Esophagus squamous epithelium (tissue), 4 donors: ENCODE data around the gene TMEM129.

Experiments used
- POLR2A ChIP-seq, 4 donors: fragments of 450-650 bp; IDR thresholded peaks; one replicate each; pipeline ENCODE4 v1.6.1; 2017; ENCODE audit warnings: antibody characterized with exemption in 4 of 4, mild to moderate bottlenecking in 4 of 4, moderate library complexity in 3 of 4
- TF ChIP-seq, protein P1 (sequence below), 6 experiments: fragments of 450-650 bp in 4 of 6; fragments of 200-600 bp in 2 of 6; sonication (generic) in 2 of 6; IDR thresholded peaks; one replicate each; pipeline ENCODE4 v1.5.1; 2016 to 2019; ENCODE audit warnings: antibody characterized with exemption in 6 of 6, mild to moderate bottlenecking in 4 of 6, moderate library complexity in 4 of 6

GRCh38 chr4:1684506-1685234 lies 36.5 kb downstream of the TMEM129 start:
- no peak for TF ChIP-seq POLR2A (IDR thresholded peaks at IDR 0.05)
- TF ChIP-seq, protein P1, sequence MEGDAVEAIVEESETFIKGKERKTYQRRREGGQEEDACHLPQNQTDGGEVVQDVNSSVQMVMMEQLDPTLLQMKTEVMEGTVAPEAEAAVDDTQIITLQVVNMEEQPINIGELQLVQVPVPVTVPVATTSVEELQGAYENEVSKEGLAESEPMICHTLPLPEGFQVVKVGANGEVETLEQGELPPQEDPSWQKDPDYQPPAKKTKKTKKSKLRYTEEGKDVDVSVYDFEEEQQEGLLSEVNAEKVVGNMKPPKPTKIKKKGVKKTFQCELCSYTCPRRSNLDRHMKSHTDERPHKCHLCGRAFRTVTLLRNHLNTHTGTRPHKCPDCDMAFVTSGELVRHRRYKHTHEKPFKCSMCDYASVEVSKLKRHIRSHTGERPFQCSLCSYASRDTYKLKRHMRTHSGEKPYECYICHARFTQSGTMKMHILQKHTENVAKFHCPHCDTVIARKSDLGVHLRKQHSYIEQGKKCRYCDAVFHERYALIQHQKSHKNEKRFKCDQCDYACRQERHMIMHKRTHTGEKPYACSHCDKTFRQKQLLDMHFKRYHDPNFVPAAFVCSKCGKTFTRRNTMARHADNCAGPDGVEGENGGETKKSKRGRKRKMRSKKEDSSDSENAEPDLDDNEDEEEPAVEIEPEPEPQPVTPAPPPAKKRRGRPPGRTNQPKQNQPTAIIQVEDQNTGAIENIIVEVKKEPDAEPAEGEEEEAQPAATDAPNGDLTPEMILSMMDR (IDR thresholded peaks at IDR 0.05), result no peak
